GM23338 (cell line): Measurements from ENCODE around the gene RIT2. TPM values are rescaled to one million over a fixed set of nuclear protein-coding genes. Genes with fewer than 3 reads are reported as not detected.

ENCODE experiments used
- ATAC-seq: fragments of 200-7000 bp; cut with Tn5 transposase; 3 replicates; pipeline ENCODE4 v1.9.1; 2020
- DNase-seq: peaks from one replicate; pipeline ENCODE4 v3.0.0-alpha.2; 2015; ENCODE audit warnings: low spot score
- H2AFZ ChIP-seq: fragments of 200-600 bp; sonication (generic); 2 replicates; pipeline ENCODE4 v1.8.0; 2016; ENCODE audit warnings: antibody characterized with exemption, mild to moderate bottlenecking, moderate library complexity
- H3F3A ChIP-seq: fragments of 200-600 bp; sonication (generic); replicated peaks from 2 replicates; pipeline ENCODE4 v1.8.0; 2017; ENCODE audit warnings: antibody characterized with exemption, mixed run types, low read depth
- H3K27ac ChIP-seq: fragments of 200-600 bp; sonication (generic); 2 replicates; pipeline ENCODE4 v1.6.1; 2016; ENCODE audit warnings: low read depth
- H3K27me3 ChIP-seq: fragments of 200-600 bp; sonication (generic); 2 replicates; pipeline ENCODE4 v1.8.0; 2016; ENCODE audit warnings: mild to moderate bottlenecking, mixed run types, moderate library complexity; ENCODE audit not compliant: insufficient read depth
- H3K36me3 ChIP-seq: fragments of 200-600 bp; sonication (generic); 2 replicates; pipeline ENCODE4 v1.8.0; 2016; ENCODE audit warnings: mild to moderate bottlenecking; ENCODE audit not compliant: insufficient read depth
- H3K4me1 ChIP-seq: fragments of 200-600 bp; sonication (generic); 2 replicates; pipeline ENCODE4 v1.8.0; 2016; ENCODE audit warnings: mild to moderate bottlenecking, moderate library complexity; ENCODE audit not compliant: insufficient read depth
- H3K4me2 ChIP-seq: fragments of 200-600 bp; sonication (generic); 2 replicates; pipeline ENCODE4 v1.7.1; 2017; ENCODE audit warnings: mixed run types
- H3K4me3 ChIP-seq: fragments of 200-600 bp; sonication (generic); 2 replicates; pipeline ENCODE4 v1.6.1; 2016; ENCODE audit warnings: mixed run types
- H3K79me2 ChIP-seq: fragments of 200-600 bp; sonication (generic); replicated peaks from 2 replicates; pipeline ENCODE4 v1.8.0; 2017; ENCODE audit warnings: mild to moderate bottlenecking; ENCODE audit not compliant: insufficient read depth
- H3K9me2 ChIP-seq: fragments of 200-600 bp; sonication (generic); 2 replicates; pipeline ENCODE4 v1.8.0; 2017; ENCODE audit not compliant: insufficient read depth
- H4K20me1 ChIP-seq: fragments of 200-600 bp; sonication (generic); replicated peaks from 2 replicates; pipeline ENCODE4 v1.8.0; 2017; ENCODE audit warnings: mild to moderate bottlenecking; ENCODE audit not compliant: insufficient read depth
- H3K27ac Mint-ChIP-seq: 2 replicates; pipeline ENCODE4 v1.8.0; 2020; ENCODE audit warnings: inconsistent platforms, mild to moderate bottlenecking, moderate library complexity, mixed read lengths
- H3K27me3 Mint-ChIP-seq: 3 replicates; pipeline ENCODE4 v1.8.0; 2022; ENCODE audit warnings: low read depth, mild to moderate bottlenecking, moderate library complexity, mixed read lengths, inconsistent platforms; ENCODE audit not compliant: insufficient read depth, poor library complexity
- H3K36me3 Mint-ChIP-seq: 3 replicates; pipeline ENCODE4 v1.8.0; 2021; ENCODE audit warnings: low read depth, mild to moderate bottlenecking, inconsistent platforms, moderate library complexity, mixed read lengths
- H3K4me1 Mint-ChIP-seq: 3 replicates; pipeline ENCODE4 v1.8.0; 2020; ENCODE audit warnings: mild to moderate bottlenecking, inconsistent platforms, mixed read lengths
- H3K4me3 Mint-ChIP-seq: 3 replicates; pipeline ENCODE4 v1.8.0; 2021; ENCODE audit warnings: moderate library complexity, mild to moderate bottlenecking, inconsistent platforms, mixed read lengths
- H3K9me3 Mint-ChIP-seq: 3 replicates; pipeline ENCODE4 v1.8.0; 2020; ENCODE audit warnings: moderate library complexity, mild to moderate bottlenecking, inconsistent platforms, mixed read lengths
- CREB1 ChIP-seq: fragments of 250-450 bp; sonication (Bioruptor Pico); IDR thresholded peaks from 2 replicates; pipeline ENCODE4 v1.5.0; 2020; ENCODE audit warnings: low read depth, mild to moderate bottlenecking, moderate library complexity
- EZH2 ChIP-seq: fragments of 200-600 bp; sonication (generic); IDR thresholded peaks from one replicate; pipeline ENCODE4 v1.8.0; 2017; ENCODE audit warnings: antibody characterized with exemption, mild to moderate bottlenecking, low read depth; ENCODE audit not compliant: unreplicated experiment
- EZH2phosphoT487 ChIP-seq: fragments of 200-600 bp; sonication (generic); IDR thresholded peaks from one replicate; pipeline ENCODE4 v1.8.1; 2018; ENCODE audit warnings: antibody characterized with exemption; ENCODE audit not compliant: unreplicated experiment
- JUNB ChIP-seq: IDR thresholded peaks from one replicate; pipeline ENCODE4 v1.6.1; 2016; ENCODE audit warnings: antibody characterized with exemption; ENCODE audit not compliant: unreplicated experiment
- NANOG ChIP-seq: IDR thresholded peaks from 2 replicates; pipeline ENCODE4 v1.6.1; 2016; ENCODE audit warnings: antibody characterized with exemption, borderline replicate concordance
- POLR2AphosphoS5 ChIP-seq: IDR thresholded peaks from 2 replicates; pipeline ENCODE4 v1.6.1; 2016; ENCODE audit warnings: antibody characterized with exemption, low read depth
- STAT1 ChIP-seq: IDR thresholded peaks from one replicate; pipeline ENCODE4 v1.6.1; 2016; ENCODE audit warnings: antibody characterized with exemption; ENCODE audit not compliant: unreplicated experiment
- ZNF114 ChIP-seq: fragments of 250-450 bp; sonication (Bioruptor Pico); IDR thresholded peaks from 2 replicates; pipeline ENCODE4 v1.5.0; 2020; ENCODE audit warnings: mild to moderate bottlenecking, moderate library complexity
- ZNF331 ChIP-seq: fragments of 250-450 bp; sonication (Bioruptor Pico); IDR thresholded peaks from 2 replicates; pipeline ENCODE4 v1.5.0; 2020; ENCODE audit warnings: low read depth, mild to moderate bottlenecking, moderate library complexity
- polyA plus RNA-seq: library from polyadenylated mRNA; unstranded; fragments of >200 nt; fragmentation: Nextera tagmentation; extraction: Ambion mirVana; gene quantifications from 2 replicates; pipeline ENCODE4 v1.2.1, GENCODE V29; 2016
- total RNA-seq: library from RNA; depleted of rRNA; stranded (reverse); fragments of >200 nt; shearing (Covaris generic); gene quantifications from 2 replicates; pipeline ENCODE4 v1.2.3, GENCODE V29; 2014
- TF ChIP-seq, protein P1 (sequence below): fragments of 250-450 bp; sonication (Bioruptor Pico); IDR thresholded peaks from 2 replicates; pipeline ENCODE4 v1.5.0; 2020; ENCODE audit warnings: mild to moderate bottlenecking, moderate library complexity
- TF ChIP-seq, protein P2 (sequence below): IDR thresholded peaks from one replicate; pipeline ENCODE4 v1.6.1; 2018; ENCODE audit warnings: antibody characterized with exemption; ENCODE audit not compliant: unreplicated experiment
- TF ChIP-seq, protein P3 (sequence below): IDR thresholded peaks from 2 replicates; pipeline ENCODE4 v1.6.1; 2016; ENCODE audit warnings: antibody characterized with exemption
- TF ChIP-seq, protein P4 (sequence below), 2 experiments: fragments of 200-600 bp in 1 of 2; sonication (generic) in 1 of 2; conservative IDR thresholded peaks; 2 replicates each; pipeline versions ENCODE4 v1.5.1 to v1.6.1; 2016 to 2017; ENCODE audit warnings: antibody characterized with exemption in 2 of 2, low read depth in 2 of 2, mild to moderate bottlenecking in 2 of 2, moderate library complexity in 1 of 2

RIT2 gene
- total and polyA plus RNA-seq, 2 experiments from 2014 or later = 1.9 to 8.8 TPM

DNA sequence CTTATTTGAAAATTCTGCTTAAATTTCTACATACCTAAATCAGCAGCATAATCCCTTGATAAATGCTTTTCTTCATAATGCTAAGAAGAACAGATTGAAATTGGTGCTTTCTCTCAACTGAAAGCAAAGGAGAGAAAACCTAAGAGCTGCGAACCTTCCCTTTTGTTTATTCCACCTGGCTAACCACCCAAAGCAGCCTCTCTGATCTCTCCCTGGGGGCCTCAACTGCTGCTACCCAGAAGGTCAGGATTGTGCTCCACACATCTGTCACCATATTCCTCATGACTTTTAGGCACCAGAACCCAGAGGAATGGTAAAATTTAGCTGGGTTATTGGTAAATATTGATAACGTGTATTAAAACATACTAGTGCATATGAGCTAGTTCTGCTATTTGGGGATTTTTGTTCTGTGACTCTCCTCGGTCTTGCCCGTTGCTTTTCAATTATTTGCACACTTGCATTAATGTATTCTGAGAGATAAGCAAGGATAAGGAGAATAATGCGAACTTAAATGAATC, 334.1 kb downstream of the RIT2 start:
- no peak overlapping the region for H3K4me2 ChIP-seq
- no peaks in the 10 kb centered on the region for H3K36me3 ChIP-seq
- H3F3A ChIP-seq = no peaks in the 10 kb centered on the region
- DNase-seq = no peak
- H4K20me1 ChIP-seq = no peaks in the 10 kb centered on the region
- no peak overlapping the region for H3K4me3 ChIP-seq
- Mint-ChIP-seq H3K4me3 (no peak overlapping the region), H3K27ac (no peak overlapping the region), H3K4me1 (peaks cover 37% of the 10 kb centered on the region), H3K36me3 (no peaks in the 10 kb centered on the region), H3K27me3 (peaks cover 1% of the 10 kb centered on the region), H3K9me3 (no peaks in the 10 kb centered on the region)
- no peaks in the 10 kb centered on the region for H3K9me2 ChIP-seq
- no peak for ATAC-seq
- peaks cover 37% of the 10 kb centered on the region for H3K4me1 ChIP-seq
- no peak overlapping the region for H3K27ac ChIP-seq
- H3K27me3 ChIP-seq = no peaks in the 10 kb centered on the region
- no peak overlapping the region; the same call in 1 of the 2 replicates for H2AFZ ChIP-seq
- no peaks in the 10 kb centered on the region for H3K79me2 ChIP-seq
- TF ChIP-seq POLR2AphosphoS5 (no peak), JUNB (no peak), EZH2phosphoT487 (no peak), ZNF114 (CRISPR knock-in tag) (no peak), EZH2 (no peak), CREB1 (CRISPR knock-in tag) (no peak), STAT1 (no peak), ZNF331 (CRISPR knock-in tag) (no peak), NANOG (no peak)
- TF ChIP-seq, protein P1, sequence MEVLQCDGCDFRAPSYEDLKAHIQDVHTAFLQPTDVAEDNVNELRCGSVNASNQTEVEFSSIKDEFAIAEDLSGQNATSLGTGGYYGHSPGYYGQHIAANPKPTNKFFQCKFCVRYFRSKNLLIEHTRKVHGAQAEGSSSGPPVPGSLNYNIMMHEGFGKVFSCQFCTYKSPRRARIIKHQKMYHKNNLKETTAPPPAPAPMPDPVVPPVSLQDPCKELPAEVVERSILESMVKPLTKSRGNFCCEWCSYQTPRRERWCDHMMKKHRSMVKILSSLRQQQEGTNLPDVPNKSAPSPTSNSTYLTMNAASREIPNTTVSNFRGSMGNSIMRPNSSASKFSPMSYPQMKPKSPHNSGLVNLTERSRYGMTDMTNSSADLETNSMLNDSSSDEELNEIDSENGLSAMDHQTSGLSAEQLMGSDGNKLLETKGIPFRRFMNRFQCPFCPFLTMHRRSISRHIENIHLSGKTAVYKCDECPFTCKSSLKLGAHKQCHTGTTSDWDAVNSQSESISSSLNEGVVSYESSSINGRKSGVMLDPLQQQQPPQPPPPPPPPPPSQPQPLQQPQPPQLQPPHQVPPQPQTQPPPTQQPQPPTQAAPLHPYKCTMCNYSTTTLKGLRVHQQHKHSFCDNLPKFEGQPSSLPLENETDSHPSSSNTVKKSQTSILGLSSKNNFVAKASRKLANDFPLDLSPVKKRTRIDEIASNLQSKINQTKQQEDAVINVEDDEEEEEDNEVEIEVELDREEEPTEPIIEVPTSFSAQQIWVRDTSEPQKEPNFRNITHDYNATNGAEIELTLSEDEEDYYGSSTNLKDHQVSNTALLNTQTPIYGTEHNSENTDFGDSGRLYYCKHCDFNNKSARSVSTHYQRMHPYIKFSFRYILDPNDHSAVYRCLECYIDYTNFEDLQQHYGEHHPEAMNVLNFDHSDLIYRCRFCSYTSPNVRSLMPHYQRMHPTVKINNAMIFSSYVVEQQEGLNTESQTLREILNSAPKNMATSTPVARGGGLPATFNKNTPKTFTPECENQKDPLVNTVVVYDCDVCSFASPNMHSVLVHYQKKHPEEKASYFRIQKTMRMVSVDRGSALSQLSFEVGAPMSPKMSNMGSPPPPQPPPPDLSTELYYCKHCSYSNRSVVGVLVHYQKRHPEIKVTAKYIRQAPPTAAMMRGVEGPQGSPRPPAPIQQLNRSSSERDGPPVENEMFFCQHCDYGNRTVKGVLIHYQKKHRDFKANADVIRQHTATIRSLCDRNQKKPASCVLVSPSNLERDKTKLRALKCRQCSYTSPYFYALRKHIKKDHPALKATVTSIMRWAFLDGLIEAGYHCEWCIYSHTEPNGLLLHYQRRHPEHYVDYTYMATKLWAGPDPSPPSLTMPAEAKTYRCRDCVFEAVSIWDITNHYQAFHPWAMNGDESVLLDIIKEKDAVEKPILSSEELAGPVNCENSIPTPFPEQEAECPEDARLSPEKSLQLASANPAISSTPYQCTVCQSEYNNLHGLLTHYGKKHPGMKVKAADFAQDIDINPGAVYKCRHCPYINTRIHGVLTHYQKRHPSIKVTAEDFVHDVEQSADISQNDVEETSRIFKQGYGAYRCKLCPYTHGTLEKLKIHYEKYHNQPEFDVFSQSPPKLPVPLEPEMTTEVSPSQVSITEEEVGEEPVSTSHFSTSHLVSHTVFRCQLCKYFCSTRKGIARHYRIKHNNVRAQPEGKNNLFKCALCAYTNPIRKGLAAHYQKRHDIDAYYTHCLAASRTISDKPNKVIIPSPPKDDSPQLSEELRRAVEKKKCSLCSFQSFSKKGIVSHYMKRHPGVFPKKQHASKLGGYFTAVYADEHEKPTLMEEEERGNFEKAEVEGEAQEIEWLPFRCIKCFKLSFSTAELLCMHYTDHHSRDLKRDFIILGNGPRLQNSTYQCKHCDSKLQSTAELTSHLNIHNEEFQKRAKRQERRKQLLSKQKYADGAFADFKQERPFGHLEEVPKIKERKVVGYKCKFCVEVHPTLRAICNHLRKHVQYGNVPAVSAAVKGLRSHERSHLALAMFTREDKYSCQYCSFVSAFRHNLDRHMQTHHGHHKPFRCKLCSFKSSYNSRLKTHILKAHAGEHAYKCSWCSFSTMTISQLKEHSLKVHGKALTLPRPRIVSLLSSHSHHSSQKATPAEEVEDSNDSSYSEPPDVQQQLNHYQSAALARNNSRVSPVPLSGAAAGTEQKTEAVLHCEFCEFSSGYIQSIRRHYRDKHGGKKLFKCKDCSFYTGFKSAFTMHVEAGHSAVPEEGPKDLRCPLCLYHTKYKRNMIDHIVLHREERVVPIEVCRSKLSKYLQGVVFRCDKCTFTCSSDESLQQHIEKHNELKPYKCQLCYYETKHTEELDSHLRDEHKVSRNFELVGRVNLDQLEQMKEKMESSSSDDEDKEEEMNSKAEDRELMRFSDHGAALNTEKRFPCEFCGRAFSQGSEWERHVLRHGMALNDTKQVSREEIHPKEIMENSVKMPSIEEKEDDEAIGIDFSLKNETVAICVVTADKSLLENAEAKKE = no peak
- TF ChIP-seq, protein P2, sequence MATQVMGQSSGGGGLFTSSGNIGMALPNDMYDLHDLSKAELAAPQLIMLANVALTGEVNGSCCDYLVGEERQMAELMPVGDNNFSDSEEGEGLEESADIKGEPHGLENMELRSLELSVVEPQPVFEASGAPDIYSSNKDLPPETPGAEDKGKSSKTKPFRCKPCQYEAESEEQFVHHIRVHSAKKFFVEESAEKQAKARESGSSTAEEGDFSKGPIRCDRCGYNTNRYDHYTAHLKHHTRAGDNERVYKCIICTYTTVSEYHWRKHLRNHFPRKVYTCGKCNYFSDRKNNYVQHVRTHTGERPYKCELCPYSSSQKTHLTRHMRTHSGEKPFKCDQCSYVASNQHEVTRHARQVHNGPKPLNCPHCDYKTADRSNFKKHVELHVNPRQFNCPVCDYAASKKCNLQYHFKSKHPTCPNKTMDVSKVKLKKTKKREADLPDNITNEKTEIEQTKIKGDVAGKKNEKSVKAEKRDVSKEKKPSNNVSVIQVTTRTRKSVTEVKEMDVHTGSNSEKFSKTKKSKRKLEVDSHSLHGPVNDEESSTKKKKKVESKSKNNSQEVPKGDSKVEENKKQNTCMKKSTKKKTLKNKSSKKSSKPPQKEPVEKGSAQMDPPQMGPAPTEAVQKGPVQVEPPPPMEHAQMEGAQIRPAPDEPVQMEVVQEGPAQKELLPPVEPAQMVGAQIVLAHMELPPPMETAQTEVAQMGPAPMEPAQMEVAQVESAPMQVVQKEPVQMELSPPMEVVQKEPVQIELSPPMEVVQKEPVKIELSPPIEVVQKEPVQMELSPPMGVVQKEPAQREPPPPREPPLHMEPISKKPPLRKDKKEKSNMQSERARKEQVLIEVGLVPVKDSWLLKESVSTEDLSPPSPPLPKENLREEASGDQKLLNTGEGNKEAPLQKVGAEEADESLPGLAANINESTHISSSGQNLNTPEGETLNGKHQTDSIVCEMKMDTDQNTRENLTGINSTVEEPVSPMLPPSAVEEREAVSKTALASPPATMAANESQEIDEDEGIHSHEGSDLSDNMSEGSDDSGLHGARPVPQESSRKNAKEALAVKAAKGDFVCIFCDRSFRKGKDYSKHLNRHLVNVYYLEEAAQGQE = no peak
- TF ChIP-seq, protein P3, sequence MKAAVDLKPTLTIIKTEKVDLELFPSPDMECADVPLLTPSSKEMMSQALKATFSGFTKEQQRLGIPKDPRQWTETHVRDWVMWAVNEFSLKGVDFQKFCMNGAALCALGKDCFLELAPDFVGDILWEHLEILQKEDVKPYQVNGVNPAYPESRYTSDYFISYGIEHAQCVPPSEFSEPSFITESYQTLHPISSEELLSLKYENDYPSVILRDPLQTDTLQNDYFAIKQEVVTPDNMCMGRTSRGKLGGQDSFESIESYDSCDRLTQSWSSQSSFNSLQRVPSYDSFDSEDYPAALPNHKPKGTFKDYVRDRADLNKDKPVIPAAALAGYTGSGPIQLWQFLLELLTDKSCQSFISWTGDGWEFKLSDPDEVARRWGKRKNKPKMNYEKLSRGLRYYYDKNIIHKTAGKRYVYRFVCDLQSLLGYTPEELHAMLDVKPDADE = no peak
- TF ChIP-seq, protein P4, sequence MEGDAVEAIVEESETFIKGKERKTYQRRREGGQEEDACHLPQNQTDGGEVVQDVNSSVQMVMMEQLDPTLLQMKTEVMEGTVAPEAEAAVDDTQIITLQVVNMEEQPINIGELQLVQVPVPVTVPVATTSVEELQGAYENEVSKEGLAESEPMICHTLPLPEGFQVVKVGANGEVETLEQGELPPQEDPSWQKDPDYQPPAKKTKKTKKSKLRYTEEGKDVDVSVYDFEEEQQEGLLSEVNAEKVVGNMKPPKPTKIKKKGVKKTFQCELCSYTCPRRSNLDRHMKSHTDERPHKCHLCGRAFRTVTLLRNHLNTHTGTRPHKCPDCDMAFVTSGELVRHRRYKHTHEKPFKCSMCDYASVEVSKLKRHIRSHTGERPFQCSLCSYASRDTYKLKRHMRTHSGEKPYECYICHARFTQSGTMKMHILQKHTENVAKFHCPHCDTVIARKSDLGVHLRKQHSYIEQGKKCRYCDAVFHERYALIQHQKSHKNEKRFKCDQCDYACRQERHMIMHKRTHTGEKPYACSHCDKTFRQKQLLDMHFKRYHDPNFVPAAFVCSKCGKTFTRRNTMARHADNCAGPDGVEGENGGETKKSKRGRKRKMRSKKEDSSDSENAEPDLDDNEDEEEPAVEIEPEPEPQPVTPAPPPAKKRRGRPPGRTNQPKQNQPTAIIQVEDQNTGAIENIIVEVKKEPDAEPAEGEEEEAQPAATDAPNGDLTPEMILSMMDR (conservative IDR thresholded peaks at IDR 0.05; ENCODE audit: low read depth in 2 of 2) = no peak
